HepG2 (cell line): ENCODE measurements around the gene CHST6. TPM values are rescaled to one million over a fixed set of nuclear protein-coding genes. Genes with fewer than 3 reads are reported as not detected.

ENCODE experiments used
- ATAC-seq: fragments of 200-7000 bp; cut with Tn5 transposase; 3 replicates; pipeline ENCODE4 v1.9.1; 2020; ENCODE audit warnings: mild to moderate bottlenecking, moderate library complexity
- BruUV-seq: library from RNA; stranded (reverse); fragments of 400-500 nt; replicated peaks from 2 replicates; lab custom pipeline; 2021; lab: Mats Ljungman, UMichigan
- CTCF ChIA-PET: fragments of 300-600 bp; formaldehyde crosslinking; extraction: SDS; loops from one replicate; lab custom pipeline; 2021; ENCODE audit warnings: low total read pairs, inconsistent platforms, low intra/inter-chr PET ratio; lab: Yijun Ruan, JAX
- POLR2A ChIA-PET: fragments of 350-600 bp; sonication (Branson Sonifier 250); formaldehyde crosslinking; loops from one replicate; lab custom pipeline; 2020; ENCODE audit warnings: antibody characterized with exemption, inconsistent platforms; lab: Yijun Ruan, JAX
- DNase-seq: peaks from one replicate; pipeline ENCODE4 v3.0.0-alpha.2; 2015; ENCODE audit warnings: low spot score
- FAIRE-seq: peaks from 3 replicates; lab custom pipeline; 2011; peaks lifted over from hg19 to GRCh38; lab: Jason Lieb, UNC
- H2AFZ ChIP-seq: one replicate; pipeline ENCODE4 v1.6.1; 2011; ENCODE audit warnings: low read length, inconsistent platforms
- H3K27ac ChIP-seq: fragments of 300-600 bp; 3 replicates; pipeline ENCODE4 v1.8.0; 2011; ENCODE audit warnings: mixed run types, mild to moderate bottlenecking, mixed read lengths, low read length, inconsistent platforms; ENCODE audit not compliant: insufficient read depth; ENCODE audit errors: extremely low read length
- H3K27me3 ChIP-seq, 2 experiments: fragments of 200-600 bp in 1 of 2; 2 replicates in 1 of 2; 3 replicates in 1 of 2; pipeline versions ENCODE4 v1.6.0 to v1.8.0; 2011; ENCODE audit warnings: low read length in 2 of 2, mild to moderate bottlenecking in 2 of 2, moderate library complexity in 2 of 2, inconsistent platforms in 1 of 2; ENCODE audit not compliant: insufficient read depth in 2 of 2, control insufficient read depth in 1 of 2
- H3K36me3 ChIP-seq, 2 experiments: fragments of 200-600 bp in 1 of 2; replicated peaks in 1 of 2; 2 replicates in 1 of 2; 3 replicates in 1 of 2; pipeline versions ENCODE4 v1.5.1 to v1.8.0; 2011; ENCODE audit warnings: low read length in 2 of 2, inconsistent platforms in 1 of 2; ENCODE audit not compliant: insufficient read depth in 2 of 2, control insufficient read depth in 1 of 2
- H3K4me1 ChIP-seq: 2 replicates; pipeline ENCODE4 v1.5.1; 2012; ENCODE audit warnings: low read length, inconsistent platforms; ENCODE audit not compliant: insufficient read depth
- H3K4me2 ChIP-seq: 2 replicates; pipeline ENCODE4 v1.6.0; 2011; ENCODE audit warnings: low read depth, low read length, inconsistent platforms
- H3K4me3 ChIP-seq, 3 experiments: fragments of 200-600 bp in 1 of 3; sonication (generic), shearing (Covaris generic) in 1 of 3; replicated peaks in 1 of 3; 2 replicates each; pipeline ENCODE4 v1.5.1; 2011 to 2016; ENCODE audit warnings: low read length in 3 of 3, inconsistent platforms in 2 of 3, low read depth in 2 of 3, mild to moderate bottlenecking in 2 of 3, control low read depth in 1 of 3, mixed read lengths in 1 of 3; ENCODE audit not compliant: insufficient read depth in 1 of 3
- H3K79me2 ChIP-seq: one replicate; pipeline ENCODE4 v1.6.1; 2011; ENCODE audit warnings: low read length, inconsistent platforms; ENCODE audit not compliant: insufficient read depth
- H3K9ac ChIP-seq: 2 replicates; pipeline ENCODE4 v1.6.0; 2011; ENCODE audit warnings: mild to moderate bottlenecking, low read depth, low read length, inconsistent platforms; ENCODE audit not compliant: insufficient read depth
- H3K9me3 ChIP-seq: 2 replicates; pipeline ENCODE4 v1.5.1; 2012; ENCODE audit warnings: mild to moderate bottlenecking, low read length
- H4K20me1 ChIP-seq: 2 replicates; pipeline ENCODE4 v1.6.0; 2011; ENCODE audit warnings: inconsistent platforms, mild to moderate bottlenecking, low read length, moderate library complexity; ENCODE audit not compliant: insufficient read depth
- EHMT2 ChIP-seq: fragments of 200-600 bp; sonication (generic); IDR thresholded peaks from 2 replicates; pipeline ENCODE4 v1.7.0; 2017; ENCODE audit warnings: antibody characterized with exemption, low read depth, low read length, borderline replicate concordance
- LRRFIP1 ChIP-seq: sonication (generic); formaldehyde crosslinking; conservative IDR thresholded peaks from 2 replicates; pipeline ENCODE4 v1.4.0; 2020; ENCODE audit warnings: missing genetic modification reagents
- SETDB1 ChIP-seq: sonication (generic); formaldehyde crosslinking; IDR thresholded peaks from 2 replicates; pipeline ENCODE4 v1.5.1; 2020; ENCODE audit warnings: missing genetic modification reagents, mild to moderate bottlenecking, borderline replicate concordance
- TIGD3 ChIP-seq: sonication (generic); formaldehyde crosslinking; IDR thresholded peaks from 2 replicates; pipeline ENCODE4 v1.5.1; 2020; ENCODE audit warnings: mild to moderate bottlenecking, missing genetic modification reagents, borderline replicate concordance
- ZNF101 ChIP-seq: sonication (generic); formaldehyde crosslinking; IDR thresholded peaks from 2 replicates; pipeline ENCODE4 v1.4.0; 2020; ENCODE audit warnings: mild to moderate bottlenecking, low read depth, missing genetic modification reagents, borderline replicate concordance
- ZNF264 ChIP-seq: sonication (generic); formaldehyde crosslinking; IDR thresholded peaks from 2 replicates; pipeline ENCODE4 v1.4.0; 2020; ENCODE audit warnings: missing genetic modification reagents
- WGBS: methylation state at CpG from one replicate; pipeline ENCODE4 v1.1.6; 2017; ENCODE audit warnings: low lambda C conversion rate; 5-methylcytosine and 5-hydroxymethylcytosine counted together
- in situ Hi-C: cut with HindIII; loops from 2 replicates; pipeline ENCODE4 v1.10.0; 2017; ENCODE audit warnings: low pct_unique_long_range_greater_than_20kb; ENCODE audit not compliant: extremely low pct_ligation_motif_present
- intact Hi-C: fragments of 100-400 bp; cut with micrococcal nuclease; formaldehyde crosslinking; loops from one replicate; pipeline ENCODE4 v1.10.0; 2022; ENCODE audit not compliant: unreplicated experiment
- polyA plus RNA-seq, 8 experiments: library from polyadenylated mRNA; depleted of rRNA in 3 of 8; stranded (reverse) in 7 of 8; unstranded in 1 of 8; fragments of >200 nt; fragmentation: Illumina TruSeq in 4 of 8; extraction: Trizol in 4 of 8; gene quantifications; 2 replicates each; pipeline versions ENCODE4 v1.2.1 to v1.2.3, GENCODE V29; 2011 to 2016; ENCODE audit warnings: low read depth in 4 of 8, missing spikeins in 1 of 8, mixed read lengths in 1 of 8; ENCODE audit not compliant: insufficient read depth in 1 of 8
- total RNA-seq, 5 experiments: library from RNA; depleted of rRNA; stranded (reverse); fragments of >200 nt; fragmentation: Illumina TruSeq; extraction: Trizol; gene quantifications; 2 replicates each; pipeline ENCODE4 v1.2.3, GENCODE V29; 2016; ENCODE audit warnings: low read depth in 1 of 5

CHST6 gene
- total and polyA plus RNA-seq, 2 of the 13 experiments (the other 11 are each of a cell fraction or from before 2014, with no cell fraction given), result 0.18 to 0.91 TPM

GRCh38 chr16:75461575-75461974 is 33.7 kb downstream of the CHST6 start (continued):
- TF ChIP-seq EHMT2 (no peak), TIGD3 (no peak)
- TF ChIP-seq, all 625 proteins: peak for 4

GRCh38 chr16:75460446-75460845 is 34.8 kb downstream of the CHST6 start:
- Histone ChIP-seq H2AFZ (no peak overlapping the region), H4K20me1 (peaks cover 27% of the 10 kb centered on the region), H3K4me1 (peaks cover 44% of the 10 kb centered on the region), H3K4me2 (no peak overlapping the region), H3K9me3 (no peaks in the 10 kb centered on the region), H3K27me3 (no peaks in the 10 kb centered on the region), H3K79me2 (peaks cover 74% of the 10 kb centered on the region), H3K27ac (no peak overlapping the region), H3K36me3 (peaks cover 0 to 4% of the 10 kb centered on the region in 2 experiments; a peak in 3 of 5 replicates), H3K9ac (no peak overlapping the region), H3K4me3 (no peak overlapping the region)
- 57% methylated on average over 1 of the region's 1 CpG for WGBS
- BruUV-seq, result no TSS peak
- TF ChIP-seq LRRFIP1 (no peak), ZNF101 (CRISPR knock-in tag) (no peak), SETDB1 (CRISPR knock-in tag) (0 out of 2 replicates have a peak, but pooled peaks have one; percentile 30), ZNF264 (no peak)
- in situ Hi-C loops (no loop called here), intact Hi-C loops (loop anchor here (5.0 kb wide), 2 partner anchors 198 to 758 kb away; partner anchors contain the start of gene MLKL)
- no peak for ATAC-seq
- no peak for DNase-seq
- no peak for FAIRE-seq
- ChIA-PET CTCF (no interaction called here), POLR2A (no interaction called here)
